Prostate gland (tissue), 2 donors: ENCODE measurements around the gene SLC25A33. TPM values are rescaled to one million over a fixed set of nuclear protein-coding genes. Genes with fewer than 3 reads are reported as not detected.
A peak's percentile ranks its signal among the peaks of the same experiment; 100 is the strongest.

ENCODE experiments used
- DNase-seq: peaks from one replicate; pipeline ENCODE4 v3.0.0-alpha.2; 2019; ENCODE audit warnings: low spot score
- H3K27ac ChIP-seq, 2 donors: fragments of 200-600 bp; sonication (generic); 2 replicates each; pipeline ENCODE4 v1.5.1; 2017 to 2019
- H3K27me3 ChIP-seq: fragments of 200-600 bp; sonication (generic); replicated peaks from 2 replicates; pipeline ENCODE4 v1.5.1; 2019; ENCODE audit not compliant: insufficient read depth
- H3K36me3 ChIP-seq, 2 donors: fragments of 200-600 bp; sonication (generic); 1 replicate in 1 of 2; 2 replicates in 1 of 2; pipeline versions ENCODE4 v1.5.1 to v1.8.1; 2017 to 2019
- H3K4me1 ChIP-seq: fragments of 200-600 bp; sonication (generic); replicated peaks from 2 replicates; pipeline ENCODE4 v1.5.1; 2019
- H3K4me3 ChIP-seq, 2 donors: fragments of 200-600 bp; sonication (generic); 2 replicates each; pipeline ENCODE4 v1.5.1; 2017 to 2019
- H3K9me3 ChIP-seq: fragments of 200-600 bp; sonication (generic); 2 replicates; pipeline ENCODE4 v1.5.1; 2017
- CTCF ChIP-seq, 4 experiments: fragments of 200-600 bp in 2 of 4; fragments of 450-650 bp in 2 of 4; sonication (generic) in 2 of 4; IDR thresholded peaks; 1 replicate in 3 of 4; 2 replicates in 1 of 4; pipeline ENCODE4 v1.5.1; 2016 to 2019; ENCODE audit warnings: antibody characterized with exemption in 4 of 4, mild to moderate bottlenecking in 2 of 4, moderate library complexity in 2 of 4
- POLR2A ChIP-seq: fragments of 450-650 bp; IDR thresholded peaks from one replicate; pipeline ENCODE4 v1.6.1; 2016; ENCODE audit warnings: antibody characterized with exemption, mild to moderate bottlenecking
- POLR2AphosphoS5 ChIP-seq: sonication (generic); formaldehyde crosslinking; IDR thresholded peaks from one replicate; pipeline ENCODE4 v1.6.1; 2017; ENCODE audit warnings: antibody characterized with exemption
- WGBS: methylation state at CpG from one replicate; pipeline ENCODE4 v1.1.5; 2018; 5-methylcytosine and 5-hydroxymethylcytosine counted together
- intact Hi-C: fragments of 100-400 bp; cut with DNase I; formaldehyde crosslinking; loops from one replicate; pipeline ENCODE4 v1.14.2; 2022
- total RNA-seq, 2 donors: library from RNA; depleted of rRNA; stranded (reverse); fragments of >200 nt; gene quantifications; one replicate each; pipeline ENCODE4 v1.1.0, GENCODE V29; 2016

The SLC25A33 gene
- total RNA-seq, result 10 to 100 TPM; 10.7 to 11.9 TPM

GRCh38 chr1:9539165-9539828, at the start of gene SLC25A33:
TSS of gene SLC25A33 (plus strand) at chr1:9539465. CDS start at chr1:9539692, 227 bp downstream.
- TF ChIP-seq POLR2AphosphoS5, result peak; percentile 86
- no peak for TF ChIP-seq CTCF (IDR thresholded peaks at IDR 0.05)
- TF ChIP-seq POLR2A, result peak; percentile 72
- H3K9me3 ChIP-seq, result no peaks in the 10 kb centered on the region
- H3K4me3 ChIP-seq, result peak within 1 kb of the TSS; percentile 81 to 88
- H3K36me3 ChIP-seq, result no peaks in the 10 kb centered on the region
- 1% methylated on average over 71 of the region's 92 CpGs for WGBS
- peaks cover 12% of the 10 kb centered on the region for H3K4me1 ChIP-seq
- peak within 1 kb of the TSS; percentile 92 to 97 for H3K27ac ChIP-seq
- no peaks in the 10 kb centered on the region for H3K27me3 ChIP-seq
- DNase-seq, result peak; percentile 97
- intact Hi-C loops, result no loop called here

GRCh38 chr1:9490605-9491339, 48.5 kb upstream of the SLC25A33 start:
- Histone ChIP-seq H3K4me1 (no peaks in the 10 kb centered on the region), H3K36me3 (no peaks in the 10 kb centered on the region), H3K27ac (no peak overlapping the region), H3K27me3 (no peaks in the 10 kb centered on the region), H3K4me3 (no peak overlapping the region), H3K9me3 (no peaks in the 10 kb centered on the region)
- intact Hi-C loops, result loop anchor here (5.0 kb wide), 2 partner anchors 203 to 223 kb away; no protein-coding TSS in a partner anchor
- peak; percentile 87 for DNase-seq
- TF ChIP-seq CTCF (IDR thresholded peaks at IDR 0.05), result peak; percentile 57 to 95 (median 90)
- TF ChIP-seq POLR2A, result no peak
- TF ChIP-seq POLR2AphosphoS5, result peak; percentile 73
- WGBS, result 42% methylated on average over 20 of the region's 20 CpGs

- H3K9me3 ChIP-seq, result no peaks in the 10 kb centered on the region
- no peaks in the 10 kb centered on the region for H3K4me1 ChIP-seq
- no peaks in the 10 kb centered on the region for H3K27me3 ChIP-seq
- no peak overlapping the region for H3K27ac ChIP-seq
- no peaks in the 10 kb centered on the region for H3K36me3 ChIP-seq
- intact Hi-C loops, result loop anchor here (5.0 kb wide), 2 partner anchors 206 to 226 kb away; no protein-coding TSS in a partner anchor
- H3K4me3 ChIP-seq, result no peak overlapping the region
- no peak for DNase-seq
- TF ChIP-seq CTCF (IDR thresholded peaks at IDR 0.05) (no peak), POLR2A (no peak), POLR2AphosphoS5 (no peak)
- WGBS, result 94% methylated on average over 6 of the region's 6 CpGs
These were observed 45.9 kb upstream of the SLC25A33 start for GRCh38 chr1:9493326-9493725.

- Histone ChIP-seq H3K9me3 (no peaks in the 10 kb centered on the region), H3K27me3 (no peaks in the 10 kb centered on the region), H3K4me1 (no peaks in the 10 kb centered on the region), H3K4me3 (no peak overlapping the region), H3K36me3 (no peaks in the 10 kb centered on the region), H3K27ac (no peak overlapping the region)
- WGBS, result 21% methylated on average over 15 of the region's 48 CpGs
- TF ChIP-seq POLR2A (no peak), POLR2AphosphoS5 (peak; percentile 25), CTCF (IDR thresholded peaks at IDR 0.05) (peak; percentile 95 to 99 (median 96))
- DNase-seq, result no peak
- intact Hi-C loops, result loop anchor here (5.0 kb wide), 3 partner anchors 77 to 228 kb away; no protein-coding TSS in a partner anchor
These were observed 44.1 kb upstream of the SLC25A33 start for GRCh38 chr1:9494936-9495758.
